ENCODE results near the gene IL19.

The IL19 gene

GRCh38 chr1:206890125-206891060 is 119.8 kb downstream of the IL19 start:
- H3K27ac ChIP-seq (ENCODE audit: low read depth, low read length): no peak overlapping the region
- H3K9ac ChIP-seq (ENCODE audit: low read length): no peak overlapping the region
- no peaks in the 10 kb centered on the region for H3K27me3 ChIP-seq (ENCODE audit: control insufficient read depth in 1 of 2, insufficient read depth in 2 of 2, low read length in 2 of 2)
- no peak overlapping the region for H3K4me3 ChIP-seq (ENCODE audit: low read depth in 1 of 2, low read length in 2 of 2)
- H3K36me3 ChIP-seq (ENCODE audit: insufficient read depth, low read length): no peaks in the 10 kb centered on the region
- no peaks in the 10 kb centered on the region for H3K4me1 ChIP-seq (ENCODE audit: insufficient read depth, low read length)
- H3K9me3 ChIP-seq (ENCODE audit: low read length): no peaks in the 10 kb centered on the region

GRCh38 chr1:206891412-206891811 is 120.8 kb downstream of the IL19 start:
- Histone ChIP-seq H3K9me3 (ENCODE audit: low read length) (no peaks in the 10 kb centered on the region), H3K36me3 (ENCODE audit: insufficient read depth, low read length) (no peaks in the 10 kb centered on the region), H3K4me1 (ENCODE audit: insufficient read depth, low read length) (no peaks in the 10 kb centered on the region), H3K9ac (ENCODE audit: low read length) (no peak overlapping the region), H3K27me3 (ENCODE audit: control insufficient read depth in 1 of 2, insufficient read depth in 2 of 2, low read length in 2 of 2) (no peaks in the 10 kb centered on the region), H3K4me3 (ENCODE audit: low read depth in 1 of 2, low read length in 2 of 2) (no peak overlapping the region), H3K27ac (ENCODE audit: low read depth, low read length) (no peak overlapping the region)

All from muscle layer of colon (tissue), 2 donors.